Body of pancreas (tissue), 4 donors: ENCODE measurements around the gene RASEF.

Experiments used
- POLR2A ChIP-seq, 3 donors: fragments of 450-650 bp; IDR thresholded peaks; one replicate each; pipeline ENCODE4 v1.6.1; 2016; ENCODE audit warnings: antibody characterized with exemption in 3 of 3, mild to moderate bottlenecking in 2 of 3
- TF ChIP-seq, protein P1 (sequence below), 7 experiments: fragments of 450-650 bp in 4 of 7; fragments of 200-600 bp in 3 of 7; sonication (generic) in 3 of 7; IDR thresholded peaks; one replicate each; pipeline ENCODE4 v1.5.1; 2016 to 2019; ENCODE audit warnings: antibody characterized with exemption in 7 of 7

DNA sequence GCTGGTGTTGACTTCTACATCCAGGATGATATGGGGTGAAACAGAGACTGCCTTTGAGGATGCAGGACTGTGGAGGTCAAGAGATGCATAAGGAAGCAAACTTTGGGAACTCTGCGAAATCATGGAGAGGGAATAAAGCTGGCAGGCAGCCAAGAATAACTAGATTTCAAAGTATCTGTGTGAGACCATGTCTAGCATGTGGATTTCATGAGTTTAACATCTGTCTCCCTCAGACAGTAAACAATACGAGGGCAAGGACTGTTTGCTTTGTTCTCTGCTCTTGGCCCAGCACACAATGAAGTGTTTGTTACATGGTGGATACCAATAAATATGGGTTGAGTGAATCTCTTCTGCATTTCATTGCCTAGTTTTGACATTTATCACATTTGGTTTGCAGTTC lies 71.3 kb downstream of the RASEF start:
- TF ChIP-seq, protein P1, sequence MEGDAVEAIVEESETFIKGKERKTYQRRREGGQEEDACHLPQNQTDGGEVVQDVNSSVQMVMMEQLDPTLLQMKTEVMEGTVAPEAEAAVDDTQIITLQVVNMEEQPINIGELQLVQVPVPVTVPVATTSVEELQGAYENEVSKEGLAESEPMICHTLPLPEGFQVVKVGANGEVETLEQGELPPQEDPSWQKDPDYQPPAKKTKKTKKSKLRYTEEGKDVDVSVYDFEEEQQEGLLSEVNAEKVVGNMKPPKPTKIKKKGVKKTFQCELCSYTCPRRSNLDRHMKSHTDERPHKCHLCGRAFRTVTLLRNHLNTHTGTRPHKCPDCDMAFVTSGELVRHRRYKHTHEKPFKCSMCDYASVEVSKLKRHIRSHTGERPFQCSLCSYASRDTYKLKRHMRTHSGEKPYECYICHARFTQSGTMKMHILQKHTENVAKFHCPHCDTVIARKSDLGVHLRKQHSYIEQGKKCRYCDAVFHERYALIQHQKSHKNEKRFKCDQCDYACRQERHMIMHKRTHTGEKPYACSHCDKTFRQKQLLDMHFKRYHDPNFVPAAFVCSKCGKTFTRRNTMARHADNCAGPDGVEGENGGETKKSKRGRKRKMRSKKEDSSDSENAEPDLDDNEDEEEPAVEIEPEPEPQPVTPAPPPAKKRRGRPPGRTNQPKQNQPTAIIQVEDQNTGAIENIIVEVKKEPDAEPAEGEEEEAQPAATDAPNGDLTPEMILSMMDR (IDR thresholded peaks at IDR 0.05), result no peak
- no peak for TF ChIP-seq POLR2A (IDR thresholded peaks at IDR 0.05)
